ENCODE data around the gene SLC28A1. TPM values are rescaled to one million over a fixed set of nuclear protein-coding genes. Genes with fewer than 3 reads are reported as not detected.

Gene SLC28A1
- total RNA-seq, 2 donors from 2014 or later = 0.80 TPM; not detected in 1

DNA sequence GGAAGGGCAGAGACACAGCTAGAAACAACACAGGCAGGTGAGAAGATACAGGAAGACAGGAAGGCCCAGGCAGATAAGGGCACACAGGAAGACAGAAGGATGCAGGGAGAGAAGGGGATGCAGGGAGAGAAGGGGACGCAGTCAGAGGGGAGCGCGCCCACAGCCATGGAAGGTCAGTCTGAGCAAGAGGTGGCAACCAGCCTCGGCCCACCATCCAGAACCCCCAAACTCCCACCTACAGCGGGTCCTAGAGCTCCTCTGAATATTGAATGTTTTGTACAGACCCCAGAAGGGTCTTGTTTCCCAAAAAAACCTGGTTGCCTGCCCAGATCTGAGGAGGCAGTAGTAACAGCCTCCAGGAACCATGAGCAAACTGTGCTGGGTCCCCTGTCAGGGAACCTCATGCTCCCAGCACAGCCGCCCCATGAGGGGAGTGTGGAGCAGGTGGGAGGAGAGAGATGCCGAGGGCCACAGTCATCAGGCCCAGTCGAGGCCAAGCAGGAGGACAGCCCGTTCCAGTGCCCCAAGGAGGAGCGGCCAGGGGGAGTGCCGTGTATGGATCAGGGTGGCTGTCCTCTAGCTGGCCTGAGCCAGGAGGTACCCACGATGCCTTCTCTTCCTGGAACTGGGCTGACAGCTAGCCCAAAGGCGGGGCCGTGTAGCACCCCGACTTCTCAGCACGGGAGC lies 27.6 kb upstream of the SLC28A1 start:
- no peaks in the 10 kb centered on the region for H3K36me3 ChIP-seq
- no peak for DNase-seq
- no peak overlapping the region for H3K4me3 ChIP-seq
- H3K9me3 ChIP-seq = no peaks in the 10 kb centered on the region
- H3K4me1 ChIP-seq = no peaks in the 10 kb centered on the region
- intact Hi-C loops (cut with DNase I) = no loop called here
- no peak overlapping the region for H3K27ac ChIP-seq
- no peaks in the 10 kb centered on the region for H3K27me3 ChIP-seq
- H3K9ac ChIP-seq (ENCODE audit: low read depth in 2 of 2, low read length in 2 of 2) = no peak overlapping the region
- no peak for TF ChIP-seq CTCF (IDR thresholded peaks at IDR 0.05)

DNA sequence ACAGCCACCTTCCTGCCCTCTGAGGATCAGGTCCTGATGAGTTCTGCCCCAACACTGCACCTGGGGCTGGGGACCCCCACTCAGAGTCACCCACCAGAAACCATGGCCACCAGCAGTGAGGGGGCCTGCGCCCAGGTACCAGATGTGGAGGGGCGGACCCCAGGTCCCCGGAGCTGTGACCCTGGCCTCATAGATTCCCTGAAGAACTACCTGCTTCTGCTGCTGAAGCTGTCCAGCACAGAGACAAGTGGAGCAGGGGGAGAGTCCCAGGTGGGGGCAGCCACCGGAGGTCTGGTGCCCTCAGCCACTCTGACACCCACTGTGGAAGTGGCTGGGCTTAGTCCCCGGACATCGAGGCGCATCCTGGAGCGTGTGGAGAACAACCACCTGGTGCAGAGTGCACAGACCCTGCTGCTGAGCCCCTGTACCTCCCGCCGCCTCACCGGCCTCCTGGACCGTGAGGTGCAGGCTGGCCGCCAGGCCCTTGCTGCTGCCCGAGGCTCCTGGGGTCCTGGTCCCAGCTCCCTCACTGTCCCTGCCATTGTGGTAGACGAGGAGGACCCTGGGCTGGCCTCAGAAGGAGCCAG lies 27.0 kb upstream of the SLC28A1 start:
- intact Hi-C loops (cut with DNase I) = no loop called here
- no peaks in the 10 kb centered on the region for H3K27me3 ChIP-seq
- H3K27ac ChIP-seq = no peak overlapping the region
- H3K4me3 ChIP-seq = no peak overlapping the region
- no peaks in the 10 kb centered on the region for H3K4me1 ChIP-seq
- no peak for DNase-seq
- H3K9me3 ChIP-seq = no peaks in the 10 kb centered on the region
- H3K36me3 ChIP-seq = no peaks in the 10 kb centered on the region
- TF ChIP-seq CTCF (IDR thresholded peaks at IDR 0.05) = no peak
- H3K9ac ChIP-seq (ENCODE audit: low read depth in 2 of 2, low read length in 2 of 2) = no peak overlapping the region

GRCh38 chr15:84858231-84858630 lies 26.2 kb upstream of the SLC28A1 start:
- Histone ChIP-seq H3K4me1 (no peaks in the 10 kb centered on the region), H3K36me3 (no peaks in the 10 kb centered on the region)

GRCh38 chr15:84859144-84859543 lies 25.3 kb upstream of the SLC28A1 start:
- intact Hi-C loops (cut with DNase I) = no loop called here
- Histone ChIP-seq H3K9ac (ENCODE audit: low read depth in 2 of 2, low read length in 2 of 2) (no peak overlapping the region), H3K4me3 (no peak overlapping the region), H3K36me3 (no peaks in the 10 kb centered on the region), H3K9me3 (no peaks in the 10 kb centered on the region), H3K4me1 (no peaks in the 10 kb centered on the region), H3K27ac (no peak overlapping the region), H3K27me3 (no peaks in the 10 kb centered on the region)
- no peak for TF ChIP-seq CTCF (IDR thresholded peaks at IDR 0.05)
- peak; percentile 48 for DNase-seq

More at GRCh38 chr15:84858231-84858630, 26.2 kb upstream of the SLC28A1 start:
- Histone ChIP-seq H3K9ac (ENCODE audit: low read depth in 2 of 2, low read length in 2 of 2) (no peak overlapping the region), H3K4me3 (no peak overlapping the region), H3K27ac (no peak overlapping the region), H3K9me3 (no peaks in the 10 kb centered on the region), H3K27me3 (no peaks in the 10 kb centered on the region)
- no peak for DNase-seq
- intact Hi-C loops (cut with DNase I) = no loop called here
- TF ChIP-seq CTCF (IDR thresholded peaks at IDR 0.05) = no peak

- Histone ChIP-seq H3K4me3 (no peak overlapping the region), H3K27me3 (no peaks in the 10 kb centered on the region), H3K9me3 (no peaks in the 10 kb centered on the region), H3K36me3 (no peaks in the 10 kb centered on the region), H3K9ac (ENCODE audit: low read depth in 2 of 2, low read length in 2 of 2) (no peak overlapping the region), H3K4me1 (no peaks in the 10 kb centered on the region), H3K27ac (no peak overlapping the region)
- no peak for DNase-seq
- TF ChIP-seq CTCF (IDR thresholded peaks at IDR 0.05) = no peak
- intact Hi-C loops (cut with DNase I) = no loop called here
These were observed 24.8 kb upstream of the SLC28A1 start for GRCh38 chr15:84859651-84860050.

Data from colonic mucosa (tissue), 4 donors.